NT2/D1 (cell line): ENCODE measurements around the gene PLEKHF1.

Experiments
- SUZ12 ChIP-seq: IDR thresholded peaks from 2 replicates; pipeline ENCODE4 v1.6.1; 2011; ENCODE audit not compliant: insufficient read length, insufficient read depth; ENCODE audit errors: extremely low read depth
- ZNF274 ChIP-seq: IDR thresholded peaks from 2 replicates; pipeline ENCODE4 v1.6.1; 2011; ENCODE audit warnings: mild to moderate bottlenecking, low read depth, low read length

DNA sequence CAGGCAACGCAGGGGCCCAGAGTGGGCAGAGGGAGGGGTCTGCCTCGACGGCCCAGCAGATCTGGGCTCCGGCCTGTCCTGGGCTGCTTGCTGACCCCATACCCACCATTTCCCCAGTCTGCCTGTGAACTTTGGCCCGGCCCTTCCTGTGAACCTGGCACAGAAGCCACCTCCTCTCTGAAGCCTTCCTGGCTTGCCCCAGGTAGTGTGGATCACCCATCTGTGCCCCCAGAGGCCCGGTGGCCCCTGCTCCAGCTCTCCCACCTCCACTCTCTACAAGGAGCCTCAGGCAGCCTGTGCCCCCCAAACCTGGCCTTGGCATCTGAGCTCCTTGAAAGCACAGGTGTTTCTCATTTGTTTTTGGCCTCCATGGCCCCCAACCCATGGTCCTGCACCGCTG, 15.7 kb downstream of the PLEKHF1 start:
- no peak for TF ChIP-seq ZNF274
- no peak for TF ChIP-seq SUZ12
